GM13977 (cell line): ENCODE data around the gene RTP2.

Experiments used
- DNase-seq: peaks from one replicate; pipeline ENCODE4 v3.0.0; 2012; ENCODE audit warnings: low spot score
- in situ Hi-C: fragments of 300-500 bp; cut with MboI; formaldehyde crosslinking; loops from one replicate; pipeline ENCODE4 v1.12.0; 2022; ENCODE audit warnings: low sequenced_read_pairs, low pct_unique_long_range_greater_than_20kb, mixed read lengths, inconsistent platforms; ENCODE audit not compliant: unreplicated experiment
- TF ChIP-seq, protein P1 (sequence below): IDR thresholded peaks from 2 replicates; pipeline ENCODE4 v1.5.1; 2012; ENCODE audit warnings: mild to moderate bottlenecking, control low read depth; ENCODE audit not compliant: insufficient read depth; ENCODE audit errors: extremely low read depth, missing control alignments

RTP2 gene

DNA sequence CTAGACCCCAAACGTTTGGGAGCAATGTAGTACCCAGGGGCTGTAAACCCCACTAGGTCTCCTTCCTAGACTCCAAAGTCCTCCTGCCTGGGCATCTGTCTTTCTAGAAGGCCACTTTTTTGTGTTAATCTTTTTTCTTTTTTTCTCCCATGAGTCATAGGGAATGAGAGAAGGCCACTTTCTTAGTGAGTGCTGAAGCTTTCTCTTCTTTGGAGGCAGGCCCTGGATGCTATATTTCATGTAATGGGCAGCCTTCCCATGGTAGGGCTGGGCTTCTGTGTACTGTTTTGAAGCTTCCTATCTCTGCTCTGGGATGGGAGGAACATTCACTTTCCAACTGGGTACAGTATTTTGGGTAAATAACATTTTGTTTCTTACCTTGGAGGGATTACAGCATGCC lies 15.2 kb upstream of the RTP2 start:
- TF ChIP-seq, protein P1, sequence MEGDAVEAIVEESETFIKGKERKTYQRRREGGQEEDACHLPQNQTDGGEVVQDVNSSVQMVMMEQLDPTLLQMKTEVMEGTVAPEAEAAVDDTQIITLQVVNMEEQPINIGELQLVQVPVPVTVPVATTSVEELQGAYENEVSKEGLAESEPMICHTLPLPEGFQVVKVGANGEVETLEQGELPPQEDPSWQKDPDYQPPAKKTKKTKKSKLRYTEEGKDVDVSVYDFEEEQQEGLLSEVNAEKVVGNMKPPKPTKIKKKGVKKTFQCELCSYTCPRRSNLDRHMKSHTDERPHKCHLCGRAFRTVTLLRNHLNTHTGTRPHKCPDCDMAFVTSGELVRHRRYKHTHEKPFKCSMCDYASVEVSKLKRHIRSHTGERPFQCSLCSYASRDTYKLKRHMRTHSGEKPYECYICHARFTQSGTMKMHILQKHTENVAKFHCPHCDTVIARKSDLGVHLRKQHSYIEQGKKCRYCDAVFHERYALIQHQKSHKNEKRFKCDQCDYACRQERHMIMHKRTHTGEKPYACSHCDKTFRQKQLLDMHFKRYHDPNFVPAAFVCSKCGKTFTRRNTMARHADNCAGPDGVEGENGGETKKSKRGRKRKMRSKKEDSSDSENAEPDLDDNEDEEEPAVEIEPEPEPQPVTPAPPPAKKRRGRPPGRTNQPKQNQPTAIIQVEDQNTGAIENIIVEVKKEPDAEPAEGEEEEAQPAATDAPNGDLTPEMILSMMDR, result no peak
- no peak for DNase-seq
- in situ Hi-C loops, result no loop called here

DNA sequence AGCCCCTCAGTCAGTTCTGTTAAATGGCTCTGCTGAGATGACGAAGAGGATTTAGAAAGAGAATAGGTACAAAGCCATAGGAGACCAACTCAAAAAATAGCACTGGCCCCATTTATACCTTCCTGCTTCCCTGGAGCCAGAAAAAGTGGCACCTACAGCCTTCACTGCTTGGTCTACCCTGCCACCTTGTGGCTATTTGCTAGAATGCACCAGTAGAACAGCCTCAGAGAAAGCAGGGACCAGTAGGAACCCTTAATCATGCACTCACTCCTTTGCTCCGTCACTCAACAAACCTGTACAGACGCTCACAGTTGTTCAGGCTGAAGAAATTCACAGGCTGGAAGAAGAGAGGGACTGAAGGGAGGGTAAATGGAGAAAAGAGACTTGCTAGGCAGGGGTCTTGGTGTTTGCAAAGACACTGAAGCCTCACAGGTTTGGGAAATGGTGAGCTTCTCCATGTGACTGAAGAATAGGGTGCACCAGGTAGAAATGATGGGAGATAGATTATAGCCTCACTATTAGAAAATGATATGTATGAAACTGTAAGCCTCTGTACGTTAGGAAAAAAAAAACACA lies 12.1 kb upstream of the RTP2 start:
- peak; percentile 80 for DNase-seq
- in situ Hi-C loops, result no loop called here
- TF ChIP-seq, protein P1, result peak; percentile 93

DNA sequence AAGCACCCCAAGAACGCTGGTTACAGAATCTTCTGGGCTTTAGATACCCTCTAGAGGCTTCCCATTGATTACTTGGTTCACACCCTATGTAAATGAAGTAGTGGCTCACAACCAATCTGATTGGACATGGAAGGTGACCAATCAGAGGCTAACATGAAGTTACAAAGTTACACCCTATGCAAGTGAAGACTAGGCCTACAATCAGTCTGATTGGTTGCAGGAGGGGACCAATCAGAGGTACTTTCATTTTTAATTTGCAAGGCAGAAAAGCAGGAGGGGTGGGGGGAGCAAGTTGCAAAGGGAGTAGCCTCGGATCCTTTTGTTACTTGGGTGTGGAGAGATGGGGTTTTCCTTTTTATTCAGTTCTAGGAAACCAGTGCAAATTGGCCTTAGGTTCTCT lies 11.1 kb upstream of the RTP2 start:
- DNase-seq, result no peak
- TF ChIP-seq, protein P1, result no peak
- in situ Hi-C loops, result no loop called here

DNA sequence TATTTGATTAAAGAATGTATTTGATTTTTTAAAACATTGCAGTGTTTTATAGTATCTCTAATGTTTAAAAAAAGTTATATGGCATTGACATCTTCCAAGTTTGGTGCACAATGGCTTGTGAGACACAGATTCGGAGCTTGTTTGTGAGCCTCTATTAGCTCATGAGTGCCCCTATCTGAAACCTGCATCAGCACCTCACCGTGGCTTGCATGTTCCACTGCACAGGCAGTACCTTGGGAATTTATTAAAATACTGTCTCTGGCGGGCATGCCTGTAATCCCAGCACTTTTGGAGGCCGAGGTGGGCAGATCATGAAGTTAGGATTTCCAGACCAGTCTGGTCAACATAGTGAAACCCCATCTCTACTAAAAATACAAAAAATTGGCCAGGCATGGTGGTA lies 6.8 kb upstream of the RTP2 start:
- in situ Hi-C loops, result no loop called here
- DNase-seq, result no peak
- TF ChIP-seq, protein P1, result no peak

DNA sequence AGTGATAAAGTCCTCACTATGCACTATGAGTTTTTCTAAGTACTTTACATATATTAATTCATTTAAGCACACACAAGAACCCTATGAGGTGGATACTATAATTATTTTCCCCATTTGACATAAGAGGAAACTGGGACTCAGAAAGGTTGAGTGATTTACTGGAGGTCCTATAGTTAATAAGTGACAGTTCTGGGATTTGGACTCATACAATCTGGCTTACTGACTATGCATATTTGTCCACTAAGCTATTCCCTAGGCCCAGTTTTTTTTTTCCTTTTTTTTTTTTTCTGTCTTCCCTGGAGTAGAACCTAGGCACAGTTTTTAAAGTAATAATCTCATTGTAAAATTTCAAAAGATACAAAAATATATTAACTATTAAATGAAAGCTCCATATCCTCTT lies 6.3 kb upstream of the RTP2 start:
- in situ Hi-C loops, result no loop called here
- TF ChIP-seq, protein P1, result no peak
- no peak for DNase-seq

DNA sequence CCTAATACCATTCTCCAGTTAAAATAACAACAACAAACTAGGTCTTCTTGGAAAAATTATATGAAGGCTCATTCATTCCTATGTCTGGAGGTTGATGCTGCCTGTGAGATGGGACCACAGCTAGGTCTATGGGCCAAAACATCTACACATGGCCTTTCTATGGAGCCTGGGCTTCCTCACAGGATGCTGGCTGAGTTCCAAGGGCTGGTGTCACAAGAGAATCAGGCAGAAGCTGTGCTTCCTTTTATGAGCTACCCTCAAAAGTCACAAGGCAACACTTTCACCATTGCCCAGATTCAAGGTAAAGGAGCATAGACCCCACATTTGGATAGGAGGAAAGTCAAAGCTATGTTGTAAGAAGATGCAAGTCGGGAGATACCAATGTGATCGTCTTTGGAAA lies 4.6 kb upstream of the RTP2 start:
- TF ChIP-seq, protein P1, result no peak
- DNase-seq, result no peak
- in situ Hi-C loops, result no loop called here

DNA sequence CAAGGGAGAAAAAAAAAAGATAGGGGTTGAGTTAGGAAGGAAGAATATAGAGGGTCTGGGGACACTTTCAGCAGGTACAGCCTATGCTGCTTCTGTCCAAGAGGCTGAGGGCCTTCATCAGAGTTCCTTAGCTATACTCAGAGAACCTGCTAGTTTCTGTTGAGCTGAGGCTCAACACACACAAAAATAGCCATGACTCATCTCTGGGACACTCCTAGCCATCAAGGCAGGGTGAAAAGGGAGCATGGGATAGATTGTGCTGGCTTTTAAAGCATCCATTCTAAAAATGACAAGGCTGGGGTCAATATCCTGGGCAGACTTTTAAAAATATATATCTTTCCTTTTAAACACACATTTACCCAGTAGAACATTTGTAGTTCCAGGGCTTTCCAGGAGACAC lies 2.8 kb upstream of the RTP2 start:
- TF ChIP-seq, protein P1, result no peak
- in situ Hi-C loops, result no loop called here
- no peak for DNase-seq
